GM18867 (cell line): Measurements from ENCODE around the gene ATF7IP.

Source experiments
- ATAC-seq: cut with Tn5 transposase; IDR thresholded peaks from one replicate; pipeline ENCODE4 v1.9.1; 2021; ENCODE audit warnings: mild to moderate bottlenecking, moderate library complexity; ENCODE audit not compliant: unreplicated experiment

The ATF7IP gene

GRCh38 chr12:14410177-14410576 lies 44.7 kb downstream of the ATF7IP start:
- no peak for ATAC-seq

GRCh38 chr12:14410841-14411569 lies 45.5 kb downstream of the ATF7IP start:
- no peak for ATAC-seq

- no peak for ATAC-seq
Measured at GRCh38 chr12:14416658-14417057, 51.2 kb downstream of the ATF7IP start.

- peak; percentile 44 for ATAC-seq
Measured at GRCh38 chr12:14417715-14418114, 52.2 kb downstream of the ATF7IP start.

- no peak for ATAC-seq
Measured at GRCh38 chr12:14418451-14418890, 53.0 kb downstream of the ATF7IP start.

- no peak for ATAC-seq
Measured at GRCh38 chr12:14422516-14423230, 57.2 kb downstream of the ATF7IP start.

- ATAC-seq = no peak
Measured at GRCh38 chr12:14424545-14424944, 59.1 kb downstream of the ATF7IP start.

GRCh38 chr12:14426792-14427191 lies 61.3 kb downstream of the ATF7IP start:
- ATAC-seq = no peak

- ATAC-seq = no peak
Measured at GRCh38 chr12:14427929-14428328, 62.4 kb downstream of the ATF7IP start.

GRCh38 chr12:14430394-14430986 lies 65.0 kb downstream of the ATF7IP start:
- ATAC-seq = no peak

- ATAC-seq = no peak
Measured at GRCh38 chr12:14431975-14432374, 66.5 kb downstream of the ATF7IP start.

- no peak for ATAC-seq
Measured at GRCh38 chr12:14435627-14436026, 70.1 kb downstream of the ATF7IP start.

- no peak for ATAC-seq
Measured at GRCh38 chr12:14442221-14442881, 76.9 kb downstream of the ATF7IP start.

- no peak for ATAC-seq
Measured at GRCh38 chr12:14443531-14443930, 78.0 kb downstream of the ATF7IP start.

- no peak for ATAC-seq
Measured at GRCh38 chr12:14450479-14450878, 85.0 kb downstream of the ATF7IP start.

GRCh38 chr12:14452336-14452735 lies 86.9 kb downstream of the ATF7IP start:
- no peak for ATAC-seq

- no peak for ATAC-seq
Measured at GRCh38 chr12:14452865-14453264, 87.4 kb downstream of the ATF7IP start.

- peak; percentile 97 for ATAC-seq
Measured at GRCh38 chr12:14454098-14454907, 88.8 kb downstream of the ATF7IP start.

- ATAC-seq = no peak
Measured at GRCh38 chr12:14460212-14460841, 94.8 kb downstream of the ATF7IP start.

- no peak for ATAC-seq
Measured at GRCh38 chr12:14471497-14471896, 106.0 kb downstream of the ATF7IP start.
